Chondrocyte (in vitro differentiated cells): ENCODE results near the gene ALDH3B1. TPM values are rescaled to one million over a fixed set of nuclear protein-coding genes. Genes with fewer than 3 reads are reported as not detected.
"Not testable (repeated sequence)": the region's sequence is repeated elsewhere in the genome, so short reads cannot be mapped to it uniquely, and the experiment has no call there.

Experiments
- DNase-seq: peaks from one replicate; pipeline ENCODE4 v3.0.0; 2021; ENCODE audit warnings: mixed read lengths, low spot score
- H3K27ac Mint-ChIP-seq: one replicate; pipeline ENCODE4 v1.8.0; 2021; ENCODE audit warnings: mild to moderate bottlenecking, moderate library complexity, mixed read lengths; ENCODE audit not compliant: unreplicated experiment
- H3K27me3 Mint-ChIP-seq: 2 replicates; pipeline ENCODE4 v1.8.0; 2021; ENCODE audit warnings: low read depth, mixed read lengths
- H3K36me3 Mint-ChIP-seq: 2 replicates; pipeline ENCODE4 v1.8.0; 2021; ENCODE audit warnings: low read depth, mixed read lengths
- H3K4me1 Mint-ChIP-seq: 2 replicates; pipeline ENCODE4 v1.8.0; 2021; ENCODE audit warnings: low read depth, mild to moderate bottlenecking, mixed read lengths
- H3K4me3 Mint-ChIP-seq: one replicate; pipeline ENCODE4 v1.8.0; 2021; ENCODE audit warnings: mild to moderate bottlenecking, moderate library complexity, mixed read lengths; ENCODE audit not compliant: unreplicated experiment
- H3K9me3 Mint-ChIP-seq: 2 replicates; pipeline ENCODE4 v1.8.0; 2021; ENCODE audit warnings: low read depth, mixed read lengths
- long read RNA-seq: library from polyadenylated mRNA; stranded (forward); transcript quantifications from one replicate; pipeline ENCODE4 v2.0.0, GENCODE V29; 2021
- total RNA-seq: library from RNA; stranded (reverse); gene quantifications from 3 replicates; pipeline ENCODE4 v1.2.1, GENCODE V29; 2021
- TF ChIP-seq, protein P1 (sequence below): fragments of 200-600 bp; sonication (generic); IDR thresholded peaks from 2 replicates; pipeline ENCODE4 v1.5.0; 2021; ENCODE audit warnings: antibody characterized with exemption, mild to moderate bottlenecking, moderate library complexity

Gene ALDH3B1
- 10.8 to 14.3 TPM (median 13.1 TPM) in 3 replicates for total RNA-seq
- long read RNA-seq, transcript ALDH3B1-201 (10 exons, 2,786 nt), result major isoform, 23 of 30 reads
- long read RNA-seq, partial matches to known transcripts, result 3 of 30 reads
- long read RNA-seq, other reads (novel, unspliced or antisense), result 1 of 30 reads

DNA sequence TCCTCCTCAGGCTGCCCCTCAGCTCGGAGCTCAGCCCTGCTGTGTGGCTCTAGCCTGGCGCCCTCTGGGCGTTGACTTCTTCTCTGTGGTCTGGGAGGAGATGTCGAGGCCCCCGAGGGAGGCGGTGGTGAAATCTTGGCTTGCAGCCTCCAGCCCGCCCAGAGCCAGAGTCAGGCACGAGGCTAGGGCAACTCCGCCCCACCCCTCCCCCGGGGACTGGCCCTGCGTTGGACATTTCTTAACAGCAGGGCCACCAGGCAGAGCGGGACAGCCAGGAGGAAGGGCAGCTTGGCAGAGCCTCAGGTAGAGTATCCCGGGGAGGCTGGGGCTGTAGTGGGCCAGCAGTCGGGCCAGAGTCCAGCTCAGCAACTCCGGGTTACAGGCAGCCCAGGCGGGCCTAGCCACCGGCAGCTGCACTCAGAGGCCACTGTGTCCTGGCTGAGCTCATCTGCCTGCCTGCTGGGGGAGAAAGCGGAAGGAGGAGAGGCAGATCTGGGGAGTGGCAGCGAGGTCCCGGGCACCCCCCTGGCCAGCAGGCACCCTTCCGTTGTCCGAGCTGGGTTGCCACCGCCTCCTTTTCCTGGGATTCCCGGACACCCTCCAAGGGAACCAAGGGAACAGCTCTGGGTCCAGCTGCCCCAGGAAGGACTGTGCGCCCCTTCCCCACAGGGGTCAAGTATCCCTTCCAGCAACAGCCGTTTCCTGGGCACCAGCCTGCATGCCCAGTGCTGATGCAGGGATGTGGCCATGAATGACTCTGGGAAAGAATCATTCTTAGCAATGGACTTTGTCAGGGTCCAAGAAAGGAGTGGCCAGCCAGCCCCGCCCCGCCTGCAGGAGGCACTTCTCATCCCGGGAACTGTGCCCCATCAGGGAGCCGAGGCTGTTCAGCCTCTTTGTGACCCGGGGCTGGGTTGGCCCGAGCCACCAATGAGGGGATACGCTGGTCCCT is at the start of gene ALDH3B1:
ALDH3B1 (plus strand) TSS at position 238 of the 952 bp plus-strand sequence. CDS start 4,971 bp downstream, outside the sequence.
- H3K4me1 Mint-ChIP-seq, result peaks cover 63% of the 10 kb centered on the region
- H3K9me3 Mint-ChIP-seq, result no peaks in the 10 kb centered on the region
- H3K4me3 Mint-ChIP-seq, result peak within 1 kb of the TSS; percentile 72
- peak within 1 kb of the TSS; percentile 95 for H3K27ac Mint-ChIP-seq
- no peak for DNase-seq
- no peaks in the 10 kb centered on the region for H3K27me3 Mint-ChIP-seq
- no peaks in the 10 kb centered on the region for H3K36me3 Mint-ChIP-seq
- TF ChIP-seq, protein P1, sequence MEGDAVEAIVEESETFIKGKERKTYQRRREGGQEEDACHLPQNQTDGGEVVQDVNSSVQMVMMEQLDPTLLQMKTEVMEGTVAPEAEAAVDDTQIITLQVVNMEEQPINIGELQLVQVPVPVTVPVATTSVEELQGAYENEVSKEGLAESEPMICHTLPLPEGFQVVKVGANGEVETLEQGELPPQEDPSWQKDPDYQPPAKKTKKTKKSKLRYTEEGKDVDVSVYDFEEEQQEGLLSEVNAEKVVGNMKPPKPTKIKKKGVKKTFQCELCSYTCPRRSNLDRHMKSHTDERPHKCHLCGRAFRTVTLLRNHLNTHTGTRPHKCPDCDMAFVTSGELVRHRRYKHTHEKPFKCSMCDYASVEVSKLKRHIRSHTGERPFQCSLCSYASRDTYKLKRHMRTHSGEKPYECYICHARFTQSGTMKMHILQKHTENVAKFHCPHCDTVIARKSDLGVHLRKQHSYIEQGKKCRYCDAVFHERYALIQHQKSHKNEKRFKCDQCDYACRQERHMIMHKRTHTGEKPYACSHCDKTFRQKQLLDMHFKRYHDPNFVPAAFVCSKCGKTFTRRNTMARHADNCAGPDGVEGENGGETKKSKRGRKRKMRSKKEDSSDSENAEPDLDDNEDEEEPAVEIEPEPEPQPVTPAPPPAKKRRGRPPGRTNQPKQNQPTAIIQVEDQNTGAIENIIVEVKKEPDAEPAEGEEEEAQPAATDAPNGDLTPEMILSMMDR, result no peak

DNA sequence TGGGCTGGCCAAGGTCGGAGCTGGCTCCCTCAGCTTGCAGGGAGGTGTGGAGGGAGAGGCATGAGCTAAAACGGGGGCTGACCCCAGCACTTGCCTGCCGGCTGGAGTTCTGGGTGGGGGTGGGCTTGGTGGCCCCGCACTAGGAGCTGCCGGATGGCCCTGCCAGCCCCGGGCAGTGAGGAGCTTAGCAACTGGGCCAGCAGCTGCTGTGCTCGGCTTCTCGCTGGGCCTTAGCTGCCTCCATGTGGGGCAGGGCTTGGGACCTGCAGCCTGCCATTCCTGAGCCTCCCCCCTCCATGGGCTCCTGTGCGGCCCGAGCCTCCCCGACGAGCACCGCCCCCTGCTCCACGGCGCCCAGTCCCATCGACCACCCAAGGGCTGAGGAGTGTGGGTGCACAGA is 46.9 kb upstream of the ALDH3B1 start:
- H3K36me3 Mint-ChIP-seq, H3K4me1 Mint-ChIP-seq, DNase-seq, H3K9me3 Mint-ChIP-seq, H3K27ac Mint-ChIP-seq, H3K4me3 Mint-ChIP-seq: not testable (repeated sequence)
- H3K27me3 Mint-ChIP-seq, result peaks cover 48% of the 10 kb centered on the region

DNA sequence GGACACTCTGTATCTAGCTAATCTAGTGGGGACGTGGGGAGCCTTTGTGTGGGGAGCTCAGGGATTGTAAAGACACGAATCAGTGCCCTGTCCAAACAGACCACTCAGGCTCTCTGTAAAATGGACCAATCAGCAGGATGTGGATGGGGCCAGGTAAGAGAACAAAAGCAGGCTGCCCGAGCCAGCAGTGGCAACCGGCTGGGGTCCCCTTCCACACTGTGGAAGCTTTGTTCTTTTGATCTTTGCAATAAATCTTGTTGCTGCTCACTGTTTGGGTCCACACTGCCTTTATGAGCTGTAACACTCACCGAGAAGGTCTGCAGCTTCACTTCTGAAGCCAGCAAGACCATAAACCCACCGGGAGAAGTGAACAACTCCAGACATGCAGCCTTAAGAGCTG is 46.2 kb upstream of the ALDH3B1 start:
- H3K36me3 Mint-ChIP-seq, H3K9me3 Mint-ChIP-seq, H3K4me1 Mint-ChIP-seq, H3K4me3 Mint-ChIP-seq, H3K27ac Mint-ChIP-seq, DNase-seq: not testable (repeated sequence)
- peaks cover 42% of the 10 kb centered on the region for H3K27me3 Mint-ChIP-seq

DNA sequence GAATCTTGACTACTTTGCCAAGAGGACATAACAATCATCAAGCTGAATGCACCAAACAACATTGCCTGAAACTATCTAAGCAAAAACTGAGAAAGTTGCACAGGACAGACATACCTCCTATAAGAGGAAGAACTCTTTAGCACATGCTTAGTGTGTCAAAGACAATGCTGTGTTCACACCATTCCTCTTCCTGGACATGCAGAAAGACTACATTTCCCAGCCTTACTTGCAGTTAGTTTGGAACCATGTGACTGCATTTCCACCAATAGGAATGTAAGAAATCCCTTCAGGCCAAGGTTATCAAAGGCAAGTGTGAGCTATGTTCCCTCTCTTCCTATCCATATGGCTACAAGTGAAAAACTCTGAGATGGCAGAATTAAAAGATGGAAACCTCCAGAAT is 45.4 kb upstream of the ALDH3B1 start:
- not testable (repeated sequence) for DNase-seq, H3K36me3 Mint-ChIP-seq, H3K4me1 Mint-ChIP-seq, H3K9me3 Mint-ChIP-seq, H3K27ac Mint-ChIP-seq, H3K4me3 Mint-ChIP-seq
- peaks cover 38% of the 10 kb centered on the region for H3K27me3 Mint-ChIP-seq

DNA sequence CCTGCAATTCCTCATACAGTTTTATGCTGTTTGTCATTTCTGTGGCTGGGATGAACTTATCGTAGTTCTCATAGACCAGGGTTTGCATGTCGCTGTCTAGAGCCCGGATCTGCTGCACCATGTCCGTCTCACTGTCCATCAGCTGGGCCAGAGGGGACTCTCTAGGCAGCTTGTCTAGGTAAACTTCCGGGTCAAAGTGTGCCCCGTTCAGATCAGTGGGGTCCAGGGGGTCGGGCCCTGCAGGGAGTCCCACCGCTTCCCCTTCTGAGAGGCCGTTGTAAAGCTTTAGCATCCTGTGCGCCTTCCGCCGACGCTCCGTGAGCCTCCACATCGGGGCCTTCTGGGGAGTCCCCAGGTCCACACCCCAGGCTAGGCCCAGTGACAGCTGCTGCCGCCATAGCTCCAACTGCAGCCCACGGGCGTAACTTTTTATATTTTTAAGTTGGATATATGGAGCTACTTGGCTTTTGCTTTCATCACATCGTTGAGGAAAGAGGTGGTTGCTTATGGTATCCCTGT is 44.2 kb upstream of the ALDH3B1 start:
- not testable (repeated sequence) for H3K9me3 Mint-ChIP-seq, H3K4me1 Mint-ChIP-seq, H3K36me3 Mint-ChIP-seq, DNase-seq, H3K4me3 Mint-ChIP-seq, H3K27ac Mint-ChIP-seq
- H3K27me3 Mint-ChIP-seq, result peaks cover 32% of the 10 kb centered on the region

DNA sequence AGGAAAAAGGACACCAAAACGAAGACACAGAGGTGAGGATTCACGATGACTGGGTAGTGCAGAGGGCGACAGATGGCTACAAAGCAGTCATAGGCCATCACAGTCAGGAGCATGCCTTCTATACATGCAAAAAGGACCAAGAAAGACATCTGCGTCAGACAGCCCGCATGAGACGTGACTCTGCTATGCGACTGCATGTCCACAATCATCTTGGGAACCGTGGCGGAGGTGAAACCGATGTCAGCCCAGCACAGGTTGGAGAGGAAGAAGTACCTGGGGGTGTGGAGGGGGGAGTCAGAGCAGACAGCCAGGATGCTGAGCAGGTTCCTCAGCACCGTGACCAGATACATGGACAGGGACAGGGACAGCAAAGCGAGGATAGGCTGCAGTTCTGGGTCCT is 35.4 kb upstream of the ALDH3B1 start:
- not testable (repeated sequence) for H3K27ac Mint-ChIP-seq, H3K9me3 Mint-ChIP-seq, H3K4me1 Mint-ChIP-seq, H3K4me3 Mint-ChIP-seq, H3K36me3 Mint-ChIP-seq, DNase-seq
- peaks cover 47% of the 10 kb centered on the region for H3K27me3 Mint-ChIP-seq

- not testable (repeated sequence) for DNase-seq, H3K9me3 Mint-ChIP-seq, H3K27ac Mint-ChIP-seq, H3K4me1 Mint-ChIP-seq, H3K36me3 Mint-ChIP-seq, H3K4me3 Mint-ChIP-seq
- peaks cover 54% of the 10 kb centered on the region for H3K27me3 Mint-ChIP-seq
These were observed 31.2 kb upstream of the ALDH3B1 start for GRCh38 chr11:67978766-67979418.

- peaks cover 38% of the 10 kb centered on the region for H3K27me3 Mint-ChIP-seq
- not testable (repeated sequence) for H3K36me3 Mint-ChIP-seq, H3K4me3 Mint-ChIP-seq, H3K27ac Mint-ChIP-seq, H3K4me1 Mint-ChIP-seq, H3K9me3 Mint-ChIP-seq, DNase-seq
These were observed 28.9 kb upstream of the ALDH3B1 start for GRCh38 chr11:67981226-67981625.

- H3K36me3 Mint-ChIP-seq, H3K4me1 Mint-ChIP-seq, H3K9me3 Mint-ChIP-seq, H3K4me3 Mint-ChIP-seq, H3K27ac Mint-ChIP-seq, DNase-seq: not testable (repeated sequence)
- H3K27me3 Mint-ChIP-seq, result peaks cover 34% of the 10 kb centered on the region
These were observed 27.8 kb upstream of the ALDH3B1 start for GRCh38 chr11:67982255-67982857.
